H1 (cell line): ENCODE measurements around the gene ZNF660. TPM values are rescaled to one million over a fixed set of nuclear protein-coding genes. Genes with fewer than 3 reads are reported as not detected.

ENCODE experiments used
- CTCF ChIA-PET: fragments of 300-600 bp; sonication (Branson Sonifier 250); formaldehyde crosslinking; loops from one replicate; lab custom pipeline; 2021; ENCODE audit not compliant: partially characterized antibody; lab: Charles Lee
- POLR2A ChIA-PET: fragments of 300-600 bp; sonication (Branson Sonifier 250); formaldehyde crosslinking; loops from one replicate; lab custom pipeline; 2021; ENCODE audit warnings: inconsistent platforms; ENCODE audit not compliant: partially characterized antibody; lab: Charles Lee
- DNase-seq, 2 experiments: peaks; one replicate each; pipeline versions ENCODE4 v3.0.0 to v3.0.0-alpha.2; 2010 to 2022; ENCODE audit warnings: low spot score in 2 of 2, low read depth in 1 of 2, mixed read lengths in 1 of 2
- FAIRE-seq: peaks from 2 replicates; lab custom pipeline; 2011; peaks lifted over from hg19 to GRCh38; lab: Jason Lieb, UNC
- H2AFZ ChIP-seq: 2 replicates; pipeline ENCODE4 v1.8.1; 2012; ENCODE audit warnings: low read length, inconsistent platforms
- H2AK5ac ChIP-seq: 2 replicates; pipeline ENCODE4 v1.6.1; 2013; ENCODE audit warnings: low read depth, low read length
- H2BK120ac ChIP-seq: replicated peaks from 2 replicates; pipeline ENCODE3; 2013; ENCODE audit warnings: low read depth, low read length, inconsistent platforms
- H2BK12ac ChIP-seq: 2 replicates; pipeline ENCODE4 v1.6.1; 2013; ENCODE audit warnings: low read depth, low read length
- H2BK15ac ChIP-seq: 2 replicates; pipeline ENCODE4 v1.6.1; 2013; ENCODE audit warnings: low read length
- H2BK20ac ChIP-seq: 2 replicates; pipeline ENCODE4 v1.6.1; 2013; ENCODE audit warnings: low read length
- H2BK5ac ChIP-seq: 2 replicates; pipeline ENCODE4 v1.6.1; 2013; ENCODE audit warnings: low read depth, low read length
- H3K14ac ChIP-seq: 2 replicates; pipeline ENCODE4 v1.6.1; 2013; ENCODE audit warnings: inconsistent platforms; ENCODE audit not compliant: insufficient read length
- H3K18ac ChIP-seq: 2 replicates; pipeline ENCODE4 v1.6.1; 2013; ENCODE audit warnings: low read length; ENCODE audit errors: extremely low read depth
- H3K23ac ChIP-seq: 2 replicates; pipeline ENCODE4 v1.6.1; 2013; ENCODE audit warnings: inconsistent platforms; ENCODE audit not compliant: insufficient read length
- H3K23me2 ChIP-seq: 2 replicates; pipeline ENCODE4 v1.6.1; 2013; ENCODE audit warnings: low read depth, low read length
- H3K27ac ChIP-seq: 2 replicates; pipeline ENCODE4 v1.6.1; 2011; ENCODE audit warnings: low read depth, low read length, inconsistent platforms
- H3K27me3 ChIP-seq, 4 experiments: replicated peaks in 1 of 4; 1 replicate in 1 of 4; 2 replicates in 3 of 4; pipeline versions ENCODE4 v1.6.1 to v1.8.1; 2011 to 2013; ENCODE audit warnings: low read length in 3 of 4, mild to moderate bottlenecking in 3 of 4, inconsistent platforms in 2 of 4, mixed read lengths in 2 of 4, moderate library complexity in 1 of 4; ENCODE audit not compliant: control insufficient read depth in 3 of 4, insufficient read depth in 3 of 4; ENCODE audit errors: extremely low read depth in 1 of 4
- H3K36me3 ChIP-seq, 4 experiments: 2 replicates each; pipeline versions ENCODE4 v1.6.1 to v1.8.1; 2011 to 2013; ENCODE audit warnings: mild to moderate bottlenecking in 4 of 4, low read length in 3 of 4, moderate library complexity in 2 of 4, control low read depth in 1 of 4, inconsistent platforms in 1 of 4; ENCODE audit not compliant: insufficient read depth in 4 of 4, control insufficient read depth in 2 of 4
- H3K4ac ChIP-seq: replicated peaks from 2 replicates; pipeline ENCODE3; 2013; ENCODE audit warnings: low read length, low read depth, mixed read lengths, inconsistent platforms; ENCODE audit not compliant: insufficient read length
- H3K4me1 ChIP-seq, 4 experiments: replicated peaks in 1 of 4; 1 replicate in 1 of 4; 2 replicates in 3 of 4; pipeline versions ENCODE4 v1.6.1 to v1.8.1; 2011 to 2013; ENCODE audit warnings: low read length in 3 of 4, inconsistent platforms in 2 of 4, mixed read lengths in 1 of 4; ENCODE audit not compliant: insufficient read depth in 4 of 4, control insufficient read depth in 3 of 4
- H3K4me2 ChIP-seq, 2 experiments: 2 replicates each; pipeline versions ENCODE4 v1.6.1 to v1.8.1; 2011 to 2013; ENCODE audit warnings: low read depth in 2 of 2, low read length in 2 of 2, control low read depth in 1 of 2, inconsistent platforms in 1 of 2, mild to moderate bottlenecking in 1 of 2; ENCODE audit not compliant: insufficient read depth in 1 of 2
- H3K4me3 ChIP-seq, 4 experiments: fragments of 200-600, 300-600 bp in 1 of 4; sonication (generic), shearing (Covaris generic), sonication (Bioruptor Twin) in 1 of 4; 2 replicates each; pipeline versions ENCODE4 v1.5.1 to v1.8.1; 2011 to 2016; ENCODE audit warnings: low read length in 4 of 4, low read depth in 3 of 4, control low read depth in 2 of 4, inconsistent platforms in 2 of 4, mild to moderate bottlenecking in 2 of 4, mixed read lengths in 1 of 4, moderate library complexity in 1 of 4; ENCODE audit not compliant: insufficient read depth in 2 of 4; ENCODE audit errors: extremely low read depth in 1 of 4
- H3K56ac ChIP-seq: replicated peaks from 2 replicates; pipeline ENCODE3; 2013; ENCODE audit warnings: low read depth, mild to moderate bottlenecking, mixed read lengths, low read length, inconsistent platforms; ENCODE audit not compliant: insufficient read length
- H3K79me1 ChIP-seq: 2 replicates; pipeline ENCODE4 v1.6.1; 2013; ENCODE audit warnings: low read depth, low read length, control low read depth
- H3K79me2 ChIP-seq, 2 experiments: 2 replicates each; pipeline versions ENCODE4 v1.6.1 to v1.8.1; 2012 to 2013; ENCODE audit warnings: low read length in 2 of 2, mild to moderate bottlenecking in 2 of 2, inconsistent platforms in 1 of 2; ENCODE audit not compliant: insufficient read depth in 2 of 2, control insufficient read depth in 1 of 2
- H3K9ac ChIP-seq, 4 experiments: replicated peaks in 1 of 4; 1 replicate in 1 of 4; 2 replicates in 3 of 4; pipeline versions ENCODE4 v1.6.1 to v1.8.1; 2011 to 2013; ENCODE audit warnings: low read depth in 3 of 4, low read length in 3 of 4, control low read depth in 2 of 4, mild to moderate bottlenecking in 2 of 4, moderate library complexity in 2 of 4, inconsistent platforms in 1 of 4; ENCODE audit errors: extremely low read depth in 1 of 4
- H3K9me3 ChIP-seq, 2 experiments: 2 replicates each; pipeline versions ENCODE4 v1.6.1 to v1.8.1; 2012 to 2013; ENCODE audit warnings: mild to moderate bottlenecking in 2 of 2, moderate library complexity in 2 of 2, control low read depth in 1 of 2, inconsistent platforms in 1 of 2, low read depth in 1 of 2, low read length in 1 of 2, mixed read lengths in 1 of 2; ENCODE audit not compliant: insufficient read depth in 2 of 2
- H4K20me1 ChIP-seq, 2 experiments: replicated peaks in 1 of 2; 2 replicates each; pipeline versions ENCODE3 to v1.8.1; 2011 to 2013; ENCODE audit warnings: inconsistent platforms in 2 of 2, low read length in 2 of 2, mild to moderate bottlenecking in 1 of 2; ENCODE audit not compliant: insufficient read depth in 2 of 2, control insufficient read depth in 1 of 2
- H4K5ac ChIP-seq: 2 replicates; pipeline ENCODE4 v1.6.1; 2013; ENCODE audit warnings: low read length, low read depth, mixed read lengths, inconsistent platforms; ENCODE audit not compliant: insufficient read length
- H4K8ac ChIP-seq: 2 replicates; pipeline ENCODE4 v1.8.0; 2013; ENCODE audit warnings: mild to moderate bottlenecking, moderate library complexity, low read length, inconsistent platforms; ENCODE audit not compliant: insufficient read depth; ENCODE audit errors: extremely low read depth
- H4K91ac ChIP-seq: replicated peaks from 2 replicates; pipeline ENCODE3; 2013; ENCODE audit warnings: low read length, mixed read lengths, inconsistent platforms; ENCODE audit not compliant: insufficient read length
- BACH1 ChIP-seq: IDR thresholded peaks from 2 replicates; pipeline ENCODE4 v1.6.1; 2012; ENCODE audit warnings: low read length, improper control_type of control experiment
- EGR1 ChIP-seq: IDR thresholded peaks from 2 replicates; pipeline ENCODE4 v1.6.1; 2011; ENCODE audit warnings: low read depth, low read length, borderline replicate concordance
- MAX ChIP-seq: IDR thresholded peaks from 2 replicates; pipeline ENCODE4 v1.6.1; 2012; ENCODE audit warnings: inconsistent platforms
- NANOG ChIP-seq: IDR thresholded peaks from 2 replicates; pipeline ENCODE4 v1.6.1; 2011; ENCODE audit warnings: low read length, low read depth, mild to moderate bottlenecking, inconsistent platforms; ENCODE audit not compliant: insufficient read depth, poor library complexity, severe bottlenecking
- PHF8 ChIP-seq: fragments of 200-600 bp; sonication (generic); conservative IDR thresholded peaks from 2 replicates; pipeline ENCODE4 v1.7.1; 2012; ENCODE audit warnings: low read depth, mild to moderate bottlenecking, inconsistent platforms, low read length, moderate library complexity
- POLR2A ChIP-seq, 2 experiments: IDR thresholded peaks; 1 replicate in 1 of 2; 2 replicates in 1 of 2; pipeline ENCODE4 v1.6.1; 2011; ENCODE audit warnings: low read depth in 2 of 2, low read length in 2 of 2, mild to moderate bottlenecking in 2 of 2; ENCODE audit errors: control extremely low read depth in 1 of 2
- SIX5 ChIP-seq: IDR thresholded peaks from 2 replicates; pipeline ENCODE4 v1.6.1; 2011; ENCODE audit warnings: mild to moderate bottlenecking, low read depth, low read length
- TAF1 ChIP-seq: IDR thresholded peaks from 2 replicates; pipeline ENCODE4 v1.6.1; 2011; ENCODE audit warnings: mild to moderate bottlenecking, low read depth, low read length
- TEAD4 ChIP-seq: IDR thresholded peaks from 2 replicates; pipeline ENCODE4 v1.6.1; 2012; ENCODE audit warnings: low read depth, low read length, inconsistent platforms, mixed read lengths
- USF2 ChIP-seq: IDR thresholded peaks from 2 replicates; pipeline ENCODE4 v1.6.1; 2011; ENCODE audit warnings: low read length, improper control_type of control experiment
- WGBS, 2 experiments: shearing (Covaris generic) in 1 of 2; methylation state at CpG; one replicate each; pipeline versions ENCODE4 v1.1.6 to v1.1.7; 2013 to 2015; ENCODE audit warnings: low lambda C conversion rate in 2 of 2, mixed read lengths in 2 of 2, inconsistent platforms in 1 of 2, low coverage in 1 of 2, missing lambda C conversion rate in 1 of 2; ENCODE audit not compliant: insufficient replicate concordance in 2 of 2, insufficient coverage in 1 of 2, insufficient read length in 1 of 2; ENCODE audit errors: extremely low coverage in 1 of 2, missing lambda C conversion rate in 1 of 2; 5-methylcytosine and 5-hydroxymethylcytosine counted together
- polyA plus RNA-seq, 7 experiments: library from polyadenylated mRNA; depleted of rRNA in 3 of 7; stranded (reverse) in 5 of 7; unstranded in 2 of 7; fragments of >200 nt in 5 of 7; fragments of 200-250 nt in 2 of 7; gene quantifications; 1 replicate in 5 of 7; 2 replicates in 1 of 7; 4 replicates in 1 of 7; pipeline versions ENCODE4 v1.2.1 to v1.2.3, GENCODE V29; 2011 to 2013; ENCODE audit warnings: missing spikeins in 2 of 7, mixed read lengths in 2 of 7
- total RNA-seq: library from RNA; stranded (reverse); fragmentation: NEBNext Ultra II Directional; extraction: Animal tissue kit (Norgen Biotek cat#: 25700); gene quantifications from 2 replicates; pipeline ENCODE4 v1.2.1, GENCODE V29; 2021
- TF ChIP-seq, protein P1 (sequence below), 3 experiments: IDR thresholded peaks; 1 replicate in 2 of 3; 2 replicates in 1 of 3; pipeline versions ENCODE4 v1.5.1 to v1.6.1; 2011; ENCODE audit warnings: low read length in 3 of 3, mild to moderate bottlenecking in 3 of 3, inconsistent platforms in 2 of 3, low read depth in 1 of 3, moderate library complexity in 1 of 3; ENCODE audit not compliant: insufficient read depth in 1 of 3; ENCODE audit errors: control extremely low read depth in 1 of 3

Gene ZNF660
- total and polyA plus RNA-seq, 2 of the 8 experiments (the other 6 are each of a cell fraction or from before 2014, with no cell fraction given): 3.1 to 13.0 TPM

DNA sequence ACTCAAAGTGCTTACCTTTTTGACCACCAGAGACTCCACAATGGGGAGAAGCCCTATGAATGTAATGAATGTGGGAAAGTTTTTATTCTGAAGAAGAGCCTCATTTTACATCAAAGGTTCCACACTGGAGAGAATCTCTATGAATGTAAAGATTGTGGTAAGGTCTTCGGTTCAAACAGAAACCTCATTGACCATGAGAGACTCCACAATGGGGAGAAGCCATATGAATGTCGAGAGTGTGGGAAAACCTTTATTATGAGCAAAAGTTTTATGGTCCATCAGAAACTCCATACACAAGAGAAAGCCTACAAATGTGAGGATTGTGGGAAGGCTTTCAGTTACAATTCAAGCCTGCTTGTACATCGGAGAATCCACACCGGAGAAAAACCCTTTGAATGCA is 58.3 kb downstream of the ZNF660 start:
- H2BK20ac ChIP-seq: no peak overlapping the region
- peaks cover 39 to 42% of the 10 kb centered on the region in 2 experiments for H3K9me3 ChIP-seq
- no peak overlapping the region for H3K4me2 ChIP-seq
- H4K5ac ChIP-seq: no peak overlapping the region
- 95% methylated on average over 4 of the region's 4 CpGs; no CpG with 5 or more reads in 1 of the 2 experiments for WGBS, 2 experiments
- no peak overlapping the region for H3K56ac ChIP-seq
- H3K27ac ChIP-seq: no peak overlapping the region
- H3K4ac ChIP-seq: no peak overlapping the region
- ChIA-PET POLR2A (no interaction called here), CTCF (no interaction called here)
- no peaks in the 10 kb centered on the region for H3K4me1 ChIP-seq
- H3K4me3 ChIP-seq: no peak overlapping the region
- H3K79me2 ChIP-seq: no peaks in the 10 kb centered on the region
- H3K23ac ChIP-seq: no peak overlapping the region
- H4K8ac ChIP-seq: no peak overlapping the region
- FAIRE-seq (no peak), DNase-seq (no peak)
- H4K20me1 ChIP-seq: no peaks in the 10 kb centered on the region
- H3K9ac ChIP-seq: no peak overlapping the region
- H2BK5ac ChIP-seq: no peak overlapping the region
- no peaks in the 10 kb centered on the region for H3K23me2 ChIP-seq
- no peak overlapping the region for H2AFZ ChIP-seq
- no peak overlapping the region for H4K91ac ChIP-seq
- H3K18ac ChIP-seq: no peak overlapping the region
- H3K36me3 ChIP-seq: peaks cover 17 to 50% (median 34%) of the 10 kb centered on the region in 4 experiments
- H2AK5ac ChIP-seq: no peak overlapping the region
- no peaks in the 10 kb centered on the region for H3K79me1 ChIP-seq
- H2BK12ac ChIP-seq: no peak overlapping the region
- no peaks in the 10 kb centered on the region for H3K27me3 ChIP-seq
- no peak overlapping the region for H3K14ac ChIP-seq
- no peak overlapping the region for H2BK15ac ChIP-seq
- H2BK120ac ChIP-seq: no peak overlapping the region
- TF ChIP-seq EGR1: no peak
- no peak for TF ChIP-seq TAF1
- TF ChIP-seq PHF8: no peak
- TF ChIP-seq TEAD4: no peak
- no peak for TF ChIP-seq POLR2A (IDR thresholded peaks at IDR 0.05; ENCODE audit: control extremely low read depth in 1 of 2, low read depth in 2 of 2, low read length in 2 of 2)
- no peak for TF ChIP-seq SIX5
- TF ChIP-seq NANOG: no peak
- no peak for TF ChIP-seq USF2
- TF ChIP-seq, protein P1, sequence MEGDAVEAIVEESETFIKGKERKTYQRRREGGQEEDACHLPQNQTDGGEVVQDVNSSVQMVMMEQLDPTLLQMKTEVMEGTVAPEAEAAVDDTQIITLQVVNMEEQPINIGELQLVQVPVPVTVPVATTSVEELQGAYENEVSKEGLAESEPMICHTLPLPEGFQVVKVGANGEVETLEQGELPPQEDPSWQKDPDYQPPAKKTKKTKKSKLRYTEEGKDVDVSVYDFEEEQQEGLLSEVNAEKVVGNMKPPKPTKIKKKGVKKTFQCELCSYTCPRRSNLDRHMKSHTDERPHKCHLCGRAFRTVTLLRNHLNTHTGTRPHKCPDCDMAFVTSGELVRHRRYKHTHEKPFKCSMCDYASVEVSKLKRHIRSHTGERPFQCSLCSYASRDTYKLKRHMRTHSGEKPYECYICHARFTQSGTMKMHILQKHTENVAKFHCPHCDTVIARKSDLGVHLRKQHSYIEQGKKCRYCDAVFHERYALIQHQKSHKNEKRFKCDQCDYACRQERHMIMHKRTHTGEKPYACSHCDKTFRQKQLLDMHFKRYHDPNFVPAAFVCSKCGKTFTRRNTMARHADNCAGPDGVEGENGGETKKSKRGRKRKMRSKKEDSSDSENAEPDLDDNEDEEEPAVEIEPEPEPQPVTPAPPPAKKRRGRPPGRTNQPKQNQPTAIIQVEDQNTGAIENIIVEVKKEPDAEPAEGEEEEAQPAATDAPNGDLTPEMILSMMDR (IDR thresholded peaks at IDR 0.05; ENCODE audit: control extremely low read depth in 1 of 3, insufficient read depth in 1 of 3, low read depth in 1 of 3, low read length in 3 of 3): no peak
- no peak for TF ChIP-seq MAX
- TF ChIP-seq BACH1: no peak
